Heart left ventricle (tissue), 13 donors: Measurements from ENCODE around the gene CCR8.

ENCODE experiments used
- CTCF ChIP-seq, 12 donors: fragments of 200-600 bp; sonication (generic) in 4 of 12; IDR thresholded peaks; one replicate each; pipeline versions ENCODE4 v1.5.0 to v1.8.0; 2018 to 2022; ENCODE audit warnings: antibody characterized with exemption in 12 of 12, mild to moderate bottlenecking in 5 of 12
- POLR2A ChIP-seq, 2 donors: fragments of 450-650 bp; IDR thresholded peaks; one replicate each; pipeline ENCODE4 v1.6.1; 2017; ENCODE audit warnings: antibody characterized with exemption in 2 of 2, mild to moderate bottlenecking in 2 of 2, moderate library complexity in 2 of 2
- donor health status: ischemic (EF 13 %, LVEDD 7.1; RV severe dilation, severe dysfunction).
- donor health status: DM: no; HTN: yes; CAD: no.
- donor health status: DM: no; HTN: no; CAD: no.
- donor health status: ischemic (EF 25% LVEDD 6.9; RV normal size, moderate dysfunction).
- donor health status: ischemic (EF 25% LVEDD 5.7; RV mildly dilated, moderate dysfunction).
- donor health status: ischemic (EF 35%, LVEDD 5.7; RV mildly dilated, moderate dysfunction).
- donor health status: nonischemic (EF 11% LVEDD 7.7; RV severe dilation, severe dysfunction).
- donor health status: DM: yes; HTN: yes; CAD: no.
- donor health status: PGD.
- donor health status: ischemic (EF 29% LVEDD 5.4; RV normal size, mild dysfunction).
- donor health status: nonischemic (EF 23%, LVEDD 6.1; RV moderate dilation, normal function).

- TF ChIP-seq POLR2A (IDR thresholded peaks at IDR 0.05): no peak
- TF ChIP-seq CTCF (IDR thresholded peaks at IDR 0.05): peak; percentile 77 to 98 (median 94)
These were observed 37.6 kb upstream of the CCR8 start for GRCh38 chr3:39291903-39292329.
